ENCODE data around the gene ARMH3.

GRCh38 chr10:102085336-102085735 is 29.4 kb upstream of the ARMH3 start:
- TF ChIP-seq CTCF (IDR thresholded peaks at IDR 0.05), result no peak
- no peak for TF ChIP-seq POLR2A (IDR thresholded peaks at IDR 0.05)

Data from testis (tissue), 2 donors.